Measurements from ENCODE around the gene ADAT2. TPM values are rescaled to one million over a fixed set of nuclear protein-coding genes. Genes with fewer than 3 reads are reported as not detected.
"Not testable (repeated sequence)": the region's sequence is repeated elsewhere in the genome, so short reads cannot be mapped to it uniquely, and the experiment has no call there.

Gene ADAT2
- total and polyA plus RNA-seq, 5 donors, result 1.5 to 3.8 (median 1.9) TPM

DNA sequence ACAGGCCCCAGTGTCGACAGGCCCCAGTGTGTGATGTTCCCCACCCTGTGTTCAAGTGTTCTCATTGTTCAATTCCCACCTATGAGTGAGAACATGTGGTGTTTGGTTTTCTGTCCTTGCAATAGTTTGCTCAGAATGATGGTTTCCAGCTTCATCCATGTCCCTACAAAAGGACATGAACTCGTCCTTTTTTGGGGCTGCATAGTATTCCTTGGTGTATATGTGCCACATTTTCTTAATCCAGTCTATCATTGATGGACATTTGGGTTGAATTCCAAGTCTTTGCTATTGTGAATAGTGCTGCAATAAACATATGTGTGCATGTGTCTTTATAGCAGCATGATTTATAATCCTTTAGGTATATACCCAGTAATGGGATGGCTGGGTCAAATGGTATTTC, 18.3 kb upstream of the ADAT2 start:
- intact Hi-C loops (cut with DNase I); H3K9me3 ChIP-seq (ENCODE audit: control insufficient read depth, low read length); H3K4me3 ChIP-seq (ENCODE audit: low read length); DNase-seq; H3K4me1 ChIP-seq (ENCODE audit: control insufficient read depth, insufficient read depth, low read length); H3K27ac ChIP-seq (ENCODE audit: low read length); ATAC-seq; H3K27me3 ChIP-seq (ENCODE audit: control insufficient read depth, insufficient read depth): not testable (repeated sequence)
- 95% methylated on average over 2 of the region's 2 CpGs for WGBS

- ATAC-seq, result no peak
- Histone ChIP-seq H3K4me3 (ENCODE audit: low read length) (no peak overlapping the region), H3K9me3 (ENCODE audit: control insufficient read depth, low read length) (no peaks in the 10 kb centered on the region), H3K4me1 (ENCODE audit: control insufficient read depth, insufficient read depth, low read length) (no peaks in the 10 kb centered on the region), H3K27me3 (ENCODE audit: control insufficient read depth, insufficient read depth) (no peaks in the 10 kb centered on the region), H3K27ac (ENCODE audit: low read length) (no peak overlapping the region)
- intact Hi-C loops (cut with DNase I), result no loop called here
- no peak for DNase-seq
Observed at GRCh38 chr6:143468026-143468425, 17.5 kb upstream of the ADAT2 start.

DNA sequence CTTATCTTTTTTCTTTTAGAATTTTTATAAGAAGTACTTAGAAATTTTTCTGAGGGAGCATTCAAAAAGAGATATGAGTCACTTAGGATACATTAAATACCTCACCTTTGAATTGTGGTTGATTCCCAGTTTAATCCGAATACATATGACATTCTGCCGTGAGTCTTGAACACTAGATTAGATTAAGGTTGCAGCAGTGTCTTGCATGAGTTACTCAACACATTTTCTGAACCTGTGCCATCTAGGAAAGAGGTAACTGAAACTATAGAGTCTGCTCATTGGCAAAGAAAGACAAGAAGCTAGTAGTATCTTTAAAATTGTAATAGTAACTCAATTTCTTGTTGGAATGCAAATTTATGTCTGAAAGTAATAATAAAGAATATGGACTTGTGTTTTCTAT, 15.1 kb upstream of the ADAT2 start:
- ATAC-seq (no peak), DNase-seq (no peak)
- 56% methylated on average over 2 of the region's 2 CpGs for WGBS
- H3K9me3 ChIP-seq (ENCODE audit: control insufficient read depth, low read length), result no peaks in the 10 kb centered on the region
- H3K4me3 ChIP-seq (ENCODE audit: low read length), result no peak overlapping the region
- H3K27ac ChIP-seq (ENCODE audit: low read length), result no peak overlapping the region
- intact Hi-C loops (cut with DNase I), result no loop called here
- no peaks in the 10 kb centered on the region for H3K4me1 ChIP-seq (ENCODE audit: control insufficient read depth, insufficient read depth, low read length)
- no peaks in the 10 kb centered on the region for H3K27me3 ChIP-seq (ENCODE audit: control insufficient read depth, insufficient read depth)

GRCh38 chr6:143457563-143458359, 7.3 kb upstream of the ADAT2 start:
- Histone ChIP-seq H3K27me3 (ENCODE audit: control insufficient read depth, insufficient read depth) (no peaks in the 10 kb centered on the region), H3K9me3 (ENCODE audit: control insufficient read depth, low read length) (no peaks in the 10 kb centered on the region), H3K4me1 (ENCODE audit: control insufficient read depth, insufficient read depth, low read length) (no peaks in the 10 kb centered on the region), H3K27ac (ENCODE audit: low read length) (no peak overlapping the region), H3K4me3 (ENCODE audit: low read length) (no peak overlapping the region)
- 94% methylated on average over 2 of the region's 2 CpGs for WGBS
- intact Hi-C loops (cut with DNase I), result no loop called here
- ATAC-seq, result no peak
- no peak for DNase-seq

GRCh38 chr6:143451531-143451930, 1.0 kb upstream of the ADAT2 start:
- ATAC-seq, result no peak
- Histone ChIP-seq H3K27ac (ENCODE audit: low read length) (no peak overlapping the region), H3K4me1 (ENCODE audit: control insufficient read depth, insufficient read depth, low read length) (peaks cover 2% of the 10 kb centered on the region), H3K4me3 (ENCODE audit: low read length) (peak overlapping the region; percentile 93), H3K9me3 (ENCODE audit: control insufficient read depth, low read length) (no peaks in the 10 kb centered on the region), H3K27me3 (ENCODE audit: control insufficient read depth, insufficient read depth) (no peaks in the 10 kb centered on the region)
- WGBS, result 35% methylated on average over 4 of the region's 4 CpGs
- intact Hi-C loops (cut with DNase I), result no loop called here
- DNase-seq, result no peak

DNA sequence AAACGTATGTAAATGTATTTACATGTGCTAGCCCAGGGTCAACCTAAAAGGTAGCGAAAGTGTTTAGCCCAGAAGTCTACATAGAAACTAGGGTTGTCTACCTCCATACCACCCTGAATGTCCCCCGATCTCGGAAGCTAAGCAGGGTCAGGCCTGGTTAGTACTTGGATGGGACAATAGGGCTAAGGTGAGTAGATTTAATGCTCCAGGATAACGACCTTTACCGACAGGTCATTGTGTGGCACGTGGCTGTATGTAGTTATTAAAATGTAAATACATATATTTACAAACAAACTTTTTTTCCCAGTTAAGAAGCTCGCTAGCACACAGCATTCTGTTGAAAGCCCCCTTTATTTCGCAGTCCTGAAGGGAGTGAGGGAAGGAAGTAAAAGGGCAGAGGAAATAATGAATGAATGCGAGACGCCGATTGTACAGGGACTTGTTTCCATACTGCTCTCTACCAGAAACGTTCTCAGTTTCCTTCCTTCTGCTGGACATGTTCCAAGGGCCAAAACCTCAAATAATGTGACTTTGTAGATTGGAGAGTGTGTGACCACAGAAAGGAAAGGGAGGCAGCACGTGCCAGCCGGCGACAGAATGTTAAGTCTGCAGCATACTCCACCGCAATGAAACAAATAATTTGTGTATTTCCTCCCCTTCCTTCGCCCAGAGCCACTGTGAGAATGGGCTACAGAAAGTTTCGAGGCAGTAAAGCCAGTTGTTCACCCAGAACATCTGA, 612 bp downstream of the ADAT2 start:
- Histone ChIP-seq H3K4me3 (ENCODE audit: low read length) (peak overlapping the region; percentile 93), H3K27me3 (ENCODE audit: control insufficient read depth, insufficient read depth) (no peaks in the 10 kb centered on the region), H3K9me3 (ENCODE audit: control insufficient read depth, low read length) (no peaks in the 10 kb centered on the region), H3K4me1 (ENCODE audit: control insufficient read depth, insufficient read depth, low read length) (peaks cover 2% of the 10 kb centered on the region), H3K27ac (ENCODE audit: low read length) (peak overlapping the region; percentile 28)
- 6% methylated on average over 19 of the region's 19 CpGs for WGBS
- ATAC-seq, result peak; percentile 21 to 23
- peak in 2 of 3 donors; percentile 20 to 52 for DNase-seq
- intact Hi-C loops (cut with DNase I), result no loop called here

DNA sequence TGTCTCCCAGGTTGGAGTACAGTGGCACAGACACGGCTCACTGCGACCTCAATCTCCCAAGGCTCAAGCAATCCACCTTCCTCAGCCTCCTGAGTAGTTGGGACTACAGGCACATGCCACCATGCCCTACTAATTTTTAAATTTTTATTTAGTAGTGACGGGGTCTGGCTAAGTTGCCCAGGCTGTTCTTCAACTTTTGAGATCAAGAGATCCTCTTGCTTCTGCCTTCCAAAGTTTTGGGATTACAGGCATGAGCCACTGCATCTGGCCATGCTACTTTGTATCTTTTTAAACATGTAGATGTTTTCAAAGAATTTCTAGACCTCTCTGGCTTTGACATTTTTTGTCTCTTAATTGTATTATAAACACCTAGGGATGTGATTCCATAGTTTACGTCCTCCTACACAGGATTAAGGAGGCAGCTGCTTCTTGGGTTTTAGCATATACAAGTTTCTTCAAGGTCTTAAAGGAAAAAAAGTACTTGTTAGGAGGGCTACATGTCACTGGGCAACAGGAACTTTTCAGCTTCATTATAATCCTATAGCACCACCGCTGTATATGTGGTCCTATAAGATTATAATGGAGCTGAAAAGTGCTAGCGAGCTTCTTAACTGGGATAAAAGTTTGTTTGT, 1.3 kb downstream of the ADAT2 start:
- no peak overlapping the region for H3K27ac ChIP-seq (ENCODE audit: low read length)
- DNase-seq (no peak), ATAC-seq (no peak)
- intact Hi-C loops (cut with DNase I), result no loop called here
- peaks cover 2% of the 10 kb centered on the region for H3K4me1 ChIP-seq (ENCODE audit: control insufficient read depth, insufficient read depth, low read length)
- WGBS, result 76% methylated on average over 6 of the region's 6 CpGs
- H3K9me3 ChIP-seq (ENCODE audit: control insufficient read depth, low read length), result no peaks in the 10 kb centered on the region
- no peaks in the 10 kb centered on the region for H3K27me3 ChIP-seq (ENCODE audit: control insufficient read depth, insufficient read depth)
- peak overlapping the region; percentile 93 for H3K4me3 ChIP-seq (ENCODE audit: low read length)

DNA sequence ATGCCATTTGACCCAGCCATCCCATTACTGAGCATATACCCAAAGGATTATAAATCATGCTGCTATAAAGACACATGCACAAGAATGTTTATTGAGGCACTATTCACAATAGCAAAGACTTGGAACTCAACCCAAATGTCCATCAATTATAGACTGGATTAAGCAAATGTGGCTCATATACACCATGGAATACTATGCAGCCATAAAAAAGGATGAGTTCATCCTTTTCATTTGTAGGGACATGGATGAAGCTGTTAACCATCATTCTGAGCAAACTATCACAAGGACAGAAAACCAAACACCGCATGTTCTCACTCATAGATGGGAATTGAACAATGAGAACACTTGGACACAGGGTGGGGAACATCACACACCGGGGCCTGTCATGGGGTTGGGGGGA, 2.6 kb downstream of the ADAT2 start:
- not testable (repeated sequence) for ATAC-seq

GRCh38 chr6:143443096-143443495, 7.4 kb downstream of the ADAT2 start:
- ATAC-seq (no peak), DNase-seq (no peak)
- WGBS, result 81% methylated on average over 2 of the region's 2 CpGs
- Histone ChIP-seq H3K4me1 (ENCODE audit: control insufficient read depth, insufficient read depth, low read length) (no peaks in the 10 kb centered on the region), H3K4me3 (ENCODE audit: low read length) (no peak overlapping the region), H3K27ac (ENCODE audit: low read length) (no peak overlapping the region), H3K27me3 (ENCODE audit: control insufficient read depth, insufficient read depth) (no peaks in the 10 kb centered on the region), H3K9me3 (ENCODE audit: control insufficient read depth, low read length) (no peaks in the 10 kb centered on the region)
- intact Hi-C loops (cut with DNase I), result no loop called here

More for the DNA sequence above, 2.6 kb downstream of the ADAT2 start:
- 99% methylated on average over 2 of the region's 2 CpGs for WGBS
- H3K4me1 ChIP-seq (ENCODE audit: control insufficient read depth, insufficient read depth, low read length); H3K4me3 ChIP-seq (ENCODE audit: low read length); H3K27me3 ChIP-seq (ENCODE audit: control insufficient read depth, insufficient read depth); H3K9me3 ChIP-seq (ENCODE audit: control insufficient read depth, low read length); H3K27ac ChIP-seq (ENCODE audit: low read length); DNase-seq; intact Hi-C loops (cut with DNase I): not testable (repeated sequence)

DNA sequence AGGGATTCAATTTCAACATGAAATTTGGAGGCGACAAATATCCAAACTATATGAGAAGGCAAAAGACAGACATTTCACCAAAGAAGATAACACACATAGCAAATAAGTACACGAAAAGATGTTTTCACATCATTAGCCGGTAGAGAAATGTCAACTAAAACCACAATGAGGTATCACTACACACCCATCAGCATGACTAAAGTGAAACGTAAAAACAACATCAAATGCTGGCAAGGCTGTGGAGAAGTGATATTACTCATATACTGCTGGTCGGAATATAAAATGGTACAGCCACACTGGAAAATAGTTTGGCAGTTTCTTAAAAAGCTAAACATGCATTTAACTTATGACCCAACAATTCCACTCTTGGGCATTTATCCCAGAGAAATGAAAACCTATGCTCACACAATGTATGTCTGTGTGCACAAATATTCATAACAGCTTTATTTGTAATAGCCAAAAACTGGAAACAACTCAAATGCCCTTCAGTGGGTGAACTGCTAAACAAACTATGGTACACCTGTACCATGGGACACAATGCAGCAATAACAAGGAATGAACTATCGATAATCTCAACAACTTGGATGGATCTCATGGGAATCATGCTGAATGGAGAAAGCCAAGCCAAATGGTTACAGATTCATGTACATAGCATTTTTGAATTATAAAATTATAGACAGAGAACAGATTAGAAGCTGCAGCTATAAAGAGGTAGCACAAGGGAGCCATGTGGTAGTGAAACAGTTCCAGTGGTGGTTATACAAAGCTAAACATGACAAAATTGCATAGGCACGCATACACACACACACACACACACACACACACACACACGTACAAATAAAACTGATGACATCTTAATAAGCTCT, 8.6 kb downstream of the ADAT2 start:
- H3K4me1 ChIP-seq (ENCODE audit: control insufficient read depth, insufficient read depth, low read length), result no peaks in the 10 kb centered on the region
- no peaks in the 10 kb centered on the region for H3K27me3 ChIP-seq (ENCODE audit: control insufficient read depth, insufficient read depth)
- H3K4me3 ChIP-seq (ENCODE audit: low read length), result no peak overlapping the region
- ATAC-seq (no peak), DNase-seq (no peak)
- H3K9me3 ChIP-seq (ENCODE audit: control insufficient read depth, low read length), result no peaks in the 10 kb centered on the region
- 93% methylated on average over 8 of the region's 8 CpGs for WGBS
- intact Hi-C loops (cut with DNase I), result no loop called here
- no peak overlapping the region for H3K27ac ChIP-seq (ENCODE audit: low read length)
